GM13976 (cell line): Measurements from ENCODE around the gene LSMEM2.

ENCODE experiments used
- DNase-seq: peaks from one replicate; pipeline ENCODE4 v3.0.0; 2012; ENCODE audit warnings: low spot score
- CTCF ChIP-seq: IDR thresholded peaks from 2 replicates; pipeline ENCODE4 v1.5.1; 2012; ENCODE audit warnings: borderline replicate concordance, mild to moderate bottlenecking; ENCODE audit not compliant: insufficient read depth; ENCODE audit errors: extremely low read depth, missing control alignments, control extremely low read depth
- in situ Hi-C: fragments of 300-500 bp; cut with MboI; formaldehyde crosslinking; loops from one replicate; pipeline ENCODE4 v1.12.0; 2022; ENCODE audit warnings: low sequenced_read_pairs, mixed read lengths, inconsistent platforms; ENCODE audit not compliant: unreplicated experiment

Gene LSMEM2

GRCh38 chr3:50267280-50267913, 11.5 kb upstream of the LSMEM2 start:
- in situ Hi-C loops = no loop called here
- no peak for DNase-seq
- TF ChIP-seq CTCF = no peak

DNA sequence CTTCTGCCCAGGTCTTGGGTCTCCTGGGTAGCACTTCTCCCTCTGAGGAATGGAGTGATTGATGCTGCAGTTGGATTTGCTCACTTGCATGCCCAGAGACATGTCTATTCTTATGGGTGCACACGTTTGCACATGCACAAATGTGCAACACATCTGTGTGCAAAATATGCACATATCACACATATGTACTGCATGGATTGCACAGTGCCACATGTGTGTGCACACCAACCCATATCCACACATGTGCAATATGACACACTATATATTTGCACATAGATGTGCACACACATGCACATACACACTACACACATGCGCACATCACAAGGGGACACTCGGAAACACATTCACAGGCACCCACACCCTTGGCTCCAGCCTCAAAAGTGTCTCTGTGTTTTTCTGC, 10.6 kb upstream of the LSMEM2 start:
- TF ChIP-seq CTCF = no peak
- DNase-seq = no peak
- in situ Hi-C loops = no loop called here

GRCh38 chr3:50268703-50269451, 10.0 kb upstream of the LSMEM2 start, which contains the start of gene SEMA3B:
Gene SEMA3B, plus strand, starts transcription at chr3:50269147. Its CDS starts 94 bp downstream, at chr3:50269241.
- DNase-seq = no peak
- in situ Hi-C loops = no loop called here
- no peak for TF ChIP-seq CTCF

DNA sequence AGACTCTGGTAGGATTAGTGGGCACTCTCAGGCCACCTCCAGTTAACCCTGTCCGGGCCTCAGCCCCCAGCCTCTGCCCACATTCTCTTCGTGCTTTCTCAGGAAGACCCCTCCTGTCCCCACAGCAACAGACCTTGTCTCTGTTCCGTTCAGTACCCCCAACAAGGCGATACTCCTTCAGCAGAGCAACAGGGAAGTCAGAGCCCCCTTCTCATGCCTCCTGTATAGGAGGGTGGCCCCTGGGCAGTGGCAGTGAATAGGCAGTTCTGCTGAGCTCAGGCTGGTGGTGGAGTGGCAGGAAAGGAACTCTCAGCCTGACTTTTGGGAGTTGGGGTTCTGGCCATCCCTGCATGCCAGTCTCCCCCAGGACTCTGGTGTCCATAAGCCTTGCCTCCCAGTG, 9.4 kb upstream of the LSMEM2 start:
- in situ Hi-C loops = no loop called here
- no peak for TF ChIP-seq CTCF

GRCh38 chr3:50269977-50270413, 8.9 kb upstream of the LSMEM2 start:
- no peak for TF ChIP-seq CTCF
- DNase-seq = no peak
- in situ Hi-C loops = loop anchor here (5.0 kb wide), 1 partner anchor 78 kb away; the partner anchor contains the start of gene GNAT1

More for the DNA sequence above, 9.4 kb upstream of the LSMEM2 start:
- DNase-seq = no peak

DNA sequence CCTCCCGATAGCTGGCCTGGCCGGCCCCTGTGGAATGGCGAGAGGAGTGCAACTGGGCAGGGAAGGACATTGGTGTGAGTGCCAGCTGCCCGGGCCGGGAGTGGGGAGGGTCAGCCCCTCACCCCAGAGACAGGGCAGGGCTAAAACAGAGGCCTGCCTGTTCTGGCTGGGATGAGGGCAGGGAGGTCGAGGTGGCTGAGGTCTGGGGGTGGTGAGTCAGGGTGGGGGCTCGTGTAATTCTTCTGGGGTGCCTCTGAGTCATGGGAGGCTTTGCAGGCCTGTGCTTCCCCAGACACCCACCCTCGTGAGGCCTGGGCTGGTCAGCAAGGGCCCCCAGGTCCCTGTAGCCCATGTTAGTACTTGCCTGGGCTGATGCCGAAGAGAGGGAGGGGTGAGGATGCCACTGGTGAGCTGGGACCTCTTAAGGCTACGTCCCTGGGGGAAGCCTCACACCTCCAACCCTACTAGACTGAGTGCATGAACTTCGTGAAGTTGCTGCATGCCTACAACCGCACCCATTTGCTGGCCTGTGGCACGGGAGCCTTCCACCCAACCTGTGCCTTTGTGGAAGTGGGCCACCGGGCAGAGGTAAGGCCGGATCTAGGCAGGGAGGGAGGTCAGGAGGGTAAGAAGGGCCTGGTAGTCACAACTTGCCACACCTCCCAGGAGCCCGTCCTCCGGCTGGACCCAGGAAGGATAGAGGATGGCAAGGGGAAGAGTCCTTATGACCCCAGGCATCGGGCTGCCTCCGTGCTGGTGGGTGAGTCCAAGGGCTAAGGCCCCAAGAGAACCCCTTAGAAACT, 8.3 kb upstream of the LSMEM2 start:
- TF ChIP-seq CTCF = no peak
- in situ Hi-C loops = loop anchor here (5.0 kb wide), 1 partner anchor 78 kb away; the partner anchor contains the start of gene GNAT1
- DNase-seq = no peak
